Measurements from ENCODE around the gene YES1.

GRCh38 chr18:816869-817268, 4.8 kb upstream of the YES1 start:
- TF ChIP-seq CTCF (optimal IDR thresholded peaks at IDR 0.05 in 1 of 3, IDR thresholded peaks at IDR 0.05 in 1 of 3, conservative IDR thresholded peaks at IDR 0.05 in 1 of 3; ENCODE audit: extremely low read depth in 1 of 3, insufficient read depth in 2 of 3, low read length in 3 of 3) (no peak), EZH2 (IDR thresholded peaks at IDR 0.05; ENCODE audit: low read length) (no peak)

Data from keratinocyte (primary cell).